Uterus (tissue), 4 donors: ENCODE data around the gene FBXL13. TPM values are rescaled to one million over a fixed set of nuclear protein-coding genes. Genes with fewer than 3 reads are reported as not detected.
"Not testable (repeated sequence)": the region's sequence is repeated elsewhere in the genome, so short reads cannot be mapped to it uniquely, and the experiment has no call there.

Experiments
- DNase-seq, 2 donors: peaks; one replicate each; pipeline ENCODE4 v3.0.0-alpha.2; 2019 to 2020
- H3K27ac ChIP-seq, 2 donors: fragments of 200-600 bp; sonication (generic); 1 replicate in 1 of 2; 2 replicates in 1 of 2; pipeline ENCODE4 v1.5.1; 2016 to 2018
- H3K27me3 ChIP-seq, 2 donors: fragments of 200-600 bp; sonication (generic); one replicate each; pipeline ENCODE4 v1.5.1; 2018 to 2019; ENCODE audit warnings: control low read depth in 1 of 2
- H3K36me3 ChIP-seq, 2 donors: fragments of 200-600 bp; sonication (generic); one replicate each; pipeline ENCODE4 v1.5.1; 2019; ENCODE audit warnings: control low read depth in 1 of 2
- H3K4me1 ChIP-seq, 2 donors: fragments of 200-600 bp; sonication (generic); one replicate each; pipeline ENCODE4 v1.5.1; 2018 to 2019; ENCODE audit warnings: control low read depth in 1 of 2
- H3K4me3 ChIP-seq, 2 donors: fragments of 200-600 bp; sonication (generic); 1 replicate in 1 of 2; 2 replicates in 1 of 2; pipeline ENCODE4 v1.5.1; 2018 to 2019; ENCODE audit warnings: mild to moderate bottlenecking in 1 of 2
- H3K9me3 ChIP-seq, 2 donors: fragments of 200-600 bp; sonication (generic); one replicate each; pipeline ENCODE4 v1.5.1; 2019; ENCODE audit warnings: control low read depth in 1 of 2
- POLR2A ChIP-seq, 2 donors: fragments of 450-650 bp; IDR thresholded peaks; one replicate each; pipeline ENCODE4 v1.6.1; 2016; ENCODE audit warnings: antibody characterized with exemption in 2 of 2, mild to moderate bottlenecking in 1 of 2, moderate library complexity in 1 of 2
- intact Hi-C: fragments of 100-400 bp; cut with DNase I; formaldehyde crosslinking; loops from one replicate; pipeline ENCODE4 v1.15.1; 2023; ENCODE audit warnings: low total_unique reads
- total RNA-seq, 4 donors: library from RNA; depleted of rRNA in 3 of 4; stranded (reverse); fragments of >200 nt in 3 of 4; gene quantifications; one replicate each; pipeline versions ENCODE4 v1.1.0 to v1.2.4, GENCODE V29; 2014 to 2023
- TF ChIP-seq, protein P1 (sequence below), 4 experiments: fragments of 200-600 bp in 2 of 4; fragments of 450-650 bp in 2 of 4; sonication (generic) in 2 of 4; IDR thresholded peaks; one replicate each; pipeline ENCODE4 v1.5.1; 2016 to 2019; ENCODE audit warnings: antibody characterized with exemption in 4 of 4, mild to moderate bottlenecking in 2 of 4, moderate library complexity in 1 of 4
- donor health status: DM: yes; HTN: yes; CAD: no.

FBXL13 gene
- total RNA-seq, 4 donors from 2014 or later: 1.2 to 12.9 (median 5.5) TPM

- no peak overlapping the region for H3K27ac ChIP-seq
- TF ChIP-seq, protein P1, sequence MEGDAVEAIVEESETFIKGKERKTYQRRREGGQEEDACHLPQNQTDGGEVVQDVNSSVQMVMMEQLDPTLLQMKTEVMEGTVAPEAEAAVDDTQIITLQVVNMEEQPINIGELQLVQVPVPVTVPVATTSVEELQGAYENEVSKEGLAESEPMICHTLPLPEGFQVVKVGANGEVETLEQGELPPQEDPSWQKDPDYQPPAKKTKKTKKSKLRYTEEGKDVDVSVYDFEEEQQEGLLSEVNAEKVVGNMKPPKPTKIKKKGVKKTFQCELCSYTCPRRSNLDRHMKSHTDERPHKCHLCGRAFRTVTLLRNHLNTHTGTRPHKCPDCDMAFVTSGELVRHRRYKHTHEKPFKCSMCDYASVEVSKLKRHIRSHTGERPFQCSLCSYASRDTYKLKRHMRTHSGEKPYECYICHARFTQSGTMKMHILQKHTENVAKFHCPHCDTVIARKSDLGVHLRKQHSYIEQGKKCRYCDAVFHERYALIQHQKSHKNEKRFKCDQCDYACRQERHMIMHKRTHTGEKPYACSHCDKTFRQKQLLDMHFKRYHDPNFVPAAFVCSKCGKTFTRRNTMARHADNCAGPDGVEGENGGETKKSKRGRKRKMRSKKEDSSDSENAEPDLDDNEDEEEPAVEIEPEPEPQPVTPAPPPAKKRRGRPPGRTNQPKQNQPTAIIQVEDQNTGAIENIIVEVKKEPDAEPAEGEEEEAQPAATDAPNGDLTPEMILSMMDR (IDR thresholded peaks at IDR 0.05): peak in 1 of 4 experiments; percentile 13
- no peak for TF ChIP-seq POLR2A (IDR thresholded peaks at IDR 0.05)
- DNase-seq: no peak
- no peaks in the 10 kb centered on the region for H3K4me1 ChIP-seq
- intact Hi-C loops: no loop called here
- H3K27me3 ChIP-seq: no peaks in the 10 kb centered on the region
- H3K4me3 ChIP-seq: no peak overlapping the region
- H3K9me3 ChIP-seq: no peaks in the 10 kb centered on the region
- no peaks in the 10 kb centered on the region for H3K36me3 ChIP-seq
Measured at GRCh38 chr7:103065667-103066066, 8.9 kb downstream of the FBXL13 start.

- intact Hi-C loops: no loop called here
Measured at GRCh38 chr7:103063895-103064294, 10.7 kb downstream of the FBXL13 start.

DNA sequence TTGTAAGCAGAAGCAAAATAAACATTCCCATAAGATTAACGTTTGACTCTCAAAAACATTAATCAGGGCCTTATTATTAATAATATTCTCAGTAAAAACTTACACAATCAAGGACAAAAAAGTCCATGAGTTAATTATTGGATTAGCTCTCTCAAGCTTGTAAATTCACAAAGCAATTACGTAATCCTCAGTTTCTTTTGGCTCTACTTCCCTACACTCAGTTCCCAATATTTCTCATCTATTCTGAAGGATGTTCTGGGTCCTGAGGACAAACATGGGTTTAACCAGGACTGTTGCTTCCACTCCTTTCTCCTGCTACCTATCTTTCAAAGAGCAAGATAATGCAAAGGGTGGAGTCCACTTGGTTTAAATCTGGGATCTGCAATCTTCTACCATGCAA lies 15.1 kb downstream of the FBXL13 start:
- DNase-seq: no peak
- Histone ChIP-seq H3K27me3 (no peaks in the 10 kb centered on the region), H3K4me3 (no peak overlapping the region), H3K36me3 (no peaks in the 10 kb centered on the region), H3K9me3 (no peaks in the 10 kb centered on the region), H3K4me1 (no peaks in the 10 kb centered on the region), H3K27ac (no peak overlapping the region)
- intact Hi-C loops: no loop called here
- no peak for TF ChIP-seq POLR2A (IDR thresholded peaks at IDR 0.05)
- TF ChIP-seq, protein P1 (IDR thresholded peaks at IDR 0.05): no peak

More at GRCh38 chr7:103063895-103064294, 10.7 kb downstream of the FBXL13 start:
- Histone ChIP-seq H3K9me3 (no peaks in the 10 kb centered on the region), H3K4me1 (no peaks in the 10 kb centered on the region), H3K27ac (no peak overlapping the region), H3K36me3 (no peaks in the 10 kb centered on the region), H3K27me3 (no peaks in the 10 kb centered on the region), H3K4me3 (no peak overlapping the region)
- no peak for DNase-seq
- no peak for TF ChIP-seq POLR2A (IDR thresholded peaks at IDR 0.05)

GRCh38 chr7:103058122-103058521 lies 16.5 kb downstream of the FBXL13 start:
- intact Hi-C loops: no loop called here
- H3K27ac ChIP-seq: no peak overlapping the region
- no peaks in the 10 kb centered on the region for H3K9me3 ChIP-seq
- TF ChIP-seq POLR2A (IDR thresholded peaks at IDR 0.05): no peak
- TF ChIP-seq, protein P1 (IDR thresholded peaks at IDR 0.05): no peak
- no peaks in the 10 kb centered on the region for H3K27me3 ChIP-seq
- H3K4me3 ChIP-seq: no peak overlapping the region
- H3K36me3 ChIP-seq: no peaks in the 10 kb centered on the region
- H3K4me1 ChIP-seq: no peaks in the 10 kb centered on the region
- DNase-seq: no peak

DNA sequence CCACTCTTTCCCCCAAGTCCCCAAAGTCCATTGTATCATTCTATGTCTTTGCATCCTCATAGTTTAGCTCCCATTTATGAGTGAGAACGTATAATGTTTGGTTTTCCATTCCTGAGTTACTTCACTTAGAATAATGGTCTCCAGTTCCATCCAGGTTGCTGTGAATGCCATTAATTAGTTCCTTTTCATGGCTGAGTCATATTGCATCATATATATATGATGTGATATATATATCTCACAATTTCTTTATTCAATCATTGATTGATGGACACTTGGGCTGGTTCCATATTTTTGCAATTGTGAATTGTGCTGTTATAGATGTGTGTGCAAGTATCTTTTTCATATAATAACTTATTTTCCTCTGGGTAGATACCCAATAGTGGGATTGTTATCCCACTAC lies 18.6 kb downstream of the FBXL13 start:
- intact Hi-C loops, H3K36me3 ChIP-seq, H3K9me3 ChIP-seq, H3K4me1 ChIP-seq, DNase-seq, H3K27ac ChIP-seq, H3K4me3 ChIP-seq, H3K27me3 ChIP-seq: not testable (repeated sequence)

DNA sequence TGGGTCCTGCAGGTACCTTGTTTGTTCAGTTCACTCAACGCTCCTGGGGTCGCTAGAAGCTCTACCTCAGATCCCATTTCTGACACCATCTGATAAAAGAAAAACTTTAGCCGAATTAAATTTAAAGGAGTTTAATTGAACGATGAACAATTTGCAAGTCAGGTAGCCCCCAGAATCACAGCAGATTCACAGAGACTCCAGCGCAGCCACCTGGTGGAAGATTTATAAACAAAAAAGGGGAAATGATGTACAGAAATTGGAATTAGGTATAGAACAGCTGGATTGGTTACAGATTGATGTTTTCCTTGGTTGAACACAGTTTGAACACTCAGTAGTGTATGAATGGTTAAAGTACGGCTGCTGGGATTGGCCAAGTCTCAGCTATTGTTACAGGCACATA lies 23.1 kb downstream of the FBXL13 start:
- Histone ChIP-seq H3K36me3 (no peaks in the 10 kb centered on the region), H3K27me3 (no peaks in the 10 kb centered on the region), H3K27ac (no peak overlapping the region), H3K4me1 (no peaks in the 10 kb centered on the region), H3K9me3 (no peaks in the 10 kb centered on the region), H3K4me3 (no peak overlapping the region)
- intact Hi-C loops: no loop called here
- TF ChIP-seq, protein P1 (IDR thresholded peaks at IDR 0.05): no peak
- TF ChIP-seq POLR2A (IDR thresholded peaks at IDR 0.05): no peak
- no peak for DNase-seq
